SK-N-SH (cell line): Measurements from ENCODE around the gene HSD17B12. TPM values are rescaled to one million over a fixed set of nuclear protein-coding genes. Genes with fewer than 3 reads are reported as not detected.

ENCODE experiments used
- CTCF ChIA-PET: fragments of 300-600, 350-600 bp; formaldehyde crosslinking; extraction: SDS; loops from one replicate; lab custom pipeline; 2021; lab: Yijun Ruan, JAX
- POLR2A ChIA-PET: fragments of 350-600 bp; sonication (Branson Sonifier 250); formaldehyde crosslinking; extraction: SDS; loops from one replicate; lab custom pipeline; 2020; ENCODE audit warnings: antibody characterized with exemption, inconsistent platforms; lab: Yijun Ruan, JAX
- DNase-seq: peaks from one replicate; pipeline ENCODE4 v3.0.0; 2012
- H2AFZ ChIP-seq: fragments of 200-600 bp; sonication (generic); 2 replicates; pipeline ENCODE4 v1.8.1; 2016; ENCODE audit warnings: antibody characterized with exemption, mild to moderate bottlenecking, low read depth
- H3F3A ChIP-seq: fragments of 200-600 bp; sonication (generic); replicated peaks from 2 replicates; pipeline ENCODE3; 2016; ENCODE audit warnings: antibody characterized with exemption, mild to moderate bottlenecking; ENCODE audit not compliant: insufficient read depth
- H3K27ac ChIP-seq, 2 experiments: fragments of 200-500 bp in 1 of 2; fragments of 200-600 bp in 1 of 2; sonication (Bioruptor generic) in 1 of 2; sonication (generic), shearing (Covaris generic) in 1 of 2; 2 replicates each; pipeline versions ENCODE4 v1.5.1 to v1.6.1; 2014 to 2016; ENCODE audit warnings: low read depth in 2 of 2, inconsistent platforms in 1 of 2, low read length in 1 of 2, mild to moderate bottlenecking in 1 of 2, mixed read lengths in 1 of 2
- H3K27me3 ChIP-seq: fragments of 200-600 bp; sonication (generic), shearing (Covaris generic); 2 replicates; pipeline ENCODE4 v1.6.1; 2016; ENCODE audit warnings: mixed run types; ENCODE audit not compliant: insufficient read depth
- H3K36me3 ChIP-seq, 2 experiments: fragments of 200-500 bp in 1 of 2; fragments of 200-600 bp in 1 of 2; sonication (Bioruptor generic) in 1 of 2; sonication (generic) in 1 of 2; replicated peaks in 1 of 2; 2 replicates each; pipeline versions ENCODE3 to v1.5.1; 2014 to 2016; ENCODE audit warnings: low read length in 1 of 2, mild to moderate bottlenecking in 1 of 2; ENCODE audit not compliant: insufficient read depth in 2 of 2, control insufficient read depth in 1 of 2
- H3K4me1 ChIP-seq, 2 experiments: fragments of 200-500 bp in 1 of 2; fragments of 200-600 bp in 1 of 2; sonication (Bioruptor generic) in 1 of 2; sonication (generic), shearing (Covaris generic) in 1 of 2; 2 replicates each; pipeline versions ENCODE4 v1.5.1 to v1.6.1; 2014 to 2016; ENCODE audit warnings: low read depth in 1 of 2, low read length in 1 of 2, mixed run types in 1 of 2; ENCODE audit not compliant: insufficient read depth in 2 of 2, control insufficient read depth in 1 of 2
- H3K4me2 ChIP-seq: fragments of 200-600 bp; sonication (generic), shearing (Covaris generic); 2 replicates; pipeline ENCODE4 v1.6.1; 2017; ENCODE audit warnings: mixed run types
- H3K4me3 ChIP-seq, 2 experiments: fragments of 200-500 bp in 1 of 2; fragments of 200-600 bp in 1 of 2; sonication (Bioruptor generic) in 1 of 2; sonication (generic), shearing (Covaris generic) in 1 of 2; 2 replicates each; pipeline versions ENCODE4 v1.5.1 to v1.8.1; 2014 to 2016; ENCODE audit warnings: low read depth in 2 of 2, inconsistent platforms in 1 of 2, low read length in 1 of 2, mild to moderate bottlenecking in 1 of 2, mixed read lengths in 1 of 2, moderate library complexity in 1 of 2
- H3K79me2 ChIP-seq: fragments of 200-600 bp; sonication (generic); 2 replicates; pipeline ENCODE4 v1.8.1; 2017; ENCODE audit warnings: mild to moderate bottlenecking; ENCODE audit not compliant: insufficient read depth
- H3K9ac ChIP-seq: fragments of 200-600 bp; sonication (generic); 2 replicates; pipeline ENCODE4 v1.6.1; 2017; ENCODE audit warnings: mixed run types
- H3K9me2 ChIP-seq: fragments of 200-600 bp; sonication (generic); 2 replicates; pipeline ENCODE4 v1.6.1; 2017; ENCODE audit warnings: mixed run types
- H3K9me3 ChIP-seq: fragments of 200-600 bp; sonication (generic); 2 replicates; pipeline ENCODE4 v1.6.1; 2017; ENCODE audit warnings: mixed run types, mild to moderate bottlenecking, moderate library complexity
- H4K20me1 ChIP-seq: fragments of 200-600 bp; sonication (generic); 2 replicates; pipeline ENCODE4 v1.6.1; 2017; ENCODE audit warnings: mild to moderate bottlenecking, mixed run types; ENCODE audit not compliant: insufficient read depth
- EP300 ChIP-seq, 2 experiments: IDR thresholded peaks; 2 replicates each; pipeline versions ENCODE4 v1.4.0 to v1.6.1; 2012; ENCODE audit warnings: borderline replicate concordance in 1 of 2, low read depth in 1 of 2, low read length in 1 of 2
- EZH2phosphoT487 ChIP-seq: fragments of 200-600 bp; sonication (generic); IDR thresholded peaks from 2 replicates; pipeline ENCODE4 v1.6.1; 2017; ENCODE audit warnings: low read depth, mixed run types, mild to moderate bottlenecking, antibody characterized with exemption, moderate library complexity, borderline replicate concordance
- FOSL2 ChIP-seq: IDR thresholded peaks from 2 replicates; pipeline ENCODE4 v1.4.0; 2012; ENCODE audit warnings: low read depth, mild to moderate bottlenecking, moderate library complexity, borderline replicate concordance
- FOXM1 ChIP-seq: IDR thresholded peaks from 2 replicates; pipeline ENCODE4 v1.4.0; 2012; ENCODE audit warnings: low read depth, mild to moderate bottlenecking
- GABPA ChIP-seq: IDR thresholded peaks from 2 replicates; pipeline ENCODE4 v1.4.0; 2012; ENCODE audit warnings: low read depth, mild to moderate bottlenecking
- MXI1 ChIP-seq: IDR thresholded peaks from 2 replicates; pipeline ENCODE4 v1.6.1; 2012; ENCODE audit warnings: mild to moderate bottlenecking, low read depth, low read length, improper control_type of control experiment
- NFIC ChIP-seq: IDR thresholded peaks from 2 replicates; pipeline ENCODE4 v1.4.0; 2012; ENCODE audit warnings: borderline replicate concordance
- NRF1 ChIP-seq: IDR thresholded peaks from 2 replicates; pipeline ENCODE4 v1.6.1; 2012; ENCODE audit warnings: low read depth, mild to moderate bottlenecking, low read length
- RAD21 ChIP-seq: IDR thresholded peaks from 2 replicates; pipeline ENCODE4 v1.6.1; 2012; ENCODE audit warnings: mild to moderate bottlenecking, low read length
- RCOR1 ChIP-seq: fragments of 150-350 bp; IDR thresholded peaks from 2 replicates; pipeline ENCODE4 v1.6.1; 2017; ENCODE audit warnings: antibody characterized with exemption, low read length
- RFX5 ChIP-seq: IDR thresholded peaks from 2 replicates; pipeline ENCODE4 v1.6.1; 2012; ENCODE audit warnings: mild to moderate bottlenecking, improper control_type of control experiment, low read length
- SMC3 ChIP-seq: IDR thresholded peaks from 2 replicates; pipeline ENCODE4 v1.6.1; 2012; ENCODE audit warnings: low read depth, low read length, improper control_type of control experiment
- TAF1 ChIP-seq: IDR thresholded peaks from 2 replicates; pipeline ENCODE4 v1.6.1; 2012; ENCODE audit warnings: low read depth, mild to moderate bottlenecking, low read length, moderate library complexity, borderline replicate concordance
- TEAD4 ChIP-seq: IDR thresholded peaks from 2 replicates; pipeline ENCODE4 v1.4.0; 2012; ENCODE audit warnings: mild to moderate bottlenecking, borderline replicate concordance; ENCODE audit not compliant: insufficient read depth
- WGBS: methylation state at CpG from one replicate; pipeline ENCODE4 v1.1.6; 2017; ENCODE audit warnings: low lambda C conversion rate; 5-methylcytosine and 5-hydroxymethylcytosine counted together
- polyA plus RNA-seq, 3 experiments: library from polyadenylated mRNA; depleted of rRNA; stranded (reverse); fragments of >200 nt; gene quantifications; 2 replicates each; pipeline ENCODE4 v1.2.3, GENCODE V29; 2012
- TF ChIP-seq, protein P1 (sequence below): IDR thresholded peaks from 2 replicates; pipeline ENCODE4 v1.4.0; 2012; ENCODE audit warnings: low read depth, borderline replicate concordance
- TF ChIP-seq, protein P2 (sequence below): fragments of 150-350 bp; IDR thresholded peaks from 2 replicates; pipeline ENCODE4 v1.6.1; 2016; ENCODE audit warnings: mild to moderate bottlenecking, low read depth, low read length

Gene HSD17B12
- polyA plus RNA-seq, 1 of the 3 experiments (the other 2 are of a cell fraction) = 19.7 TPM

DNA sequence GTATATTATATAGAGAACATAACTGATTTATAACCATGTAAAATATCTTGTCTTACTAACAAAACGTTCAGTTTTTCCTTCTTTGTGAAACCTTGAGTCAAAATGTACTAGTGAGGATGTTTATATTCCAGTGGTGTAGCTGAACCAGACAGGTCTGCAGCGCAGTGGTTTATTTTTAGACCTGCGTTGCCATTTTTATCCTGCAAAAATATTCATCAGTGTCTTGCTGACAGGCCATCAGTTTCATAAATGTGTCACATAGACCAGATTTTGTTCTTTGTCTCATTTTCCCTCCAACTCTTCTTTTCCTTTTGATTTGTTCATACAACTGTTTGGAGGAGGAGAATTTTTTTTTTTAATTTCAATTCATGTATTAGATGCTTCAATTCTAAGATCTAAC, 43.1 kb downstream of the HSD17B12 start (continued):
- TF ChIP-seq TEAD4 = no peak
- TF ChIP-seq NRF1 = no peak
- TF ChIP-seq RAD21 = no peak
- no peak for TF ChIP-seq GABPA
- no peak for TF ChIP-seq SMC3
- TF ChIP-seq NFIC = no peak
- no peak for TF ChIP-seq FOSL2

DNA sequence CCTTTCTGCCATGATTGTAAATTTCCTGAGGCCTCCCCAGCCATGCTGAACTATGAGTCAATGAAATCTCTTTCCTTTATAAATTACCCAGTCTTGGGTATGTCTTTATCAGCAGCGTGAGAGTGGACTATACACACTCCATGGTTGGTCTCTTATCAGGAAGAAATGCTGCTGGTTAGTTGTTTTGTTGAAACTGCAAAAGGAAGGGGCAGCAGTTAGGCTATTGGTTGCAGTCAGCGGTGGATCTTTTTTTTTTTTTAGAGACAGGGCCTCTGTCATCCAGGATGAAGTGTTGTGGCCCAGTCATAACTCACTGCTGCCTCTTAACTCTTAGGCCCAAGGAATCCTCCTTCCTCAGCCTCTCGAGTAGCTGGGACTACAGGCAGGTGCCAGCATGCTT, 51.7 kb downstream of the HSD17B12 start:
- Histone ChIP-seq H2AFZ (no peak overlapping the region), H3K4me3 (no peak overlapping the region), H4K20me1 (no peaks in the 10 kb centered on the region), H3K9ac (no peak overlapping the region), H3K27ac (no peak overlapping the region), H3K4me1 (peaks cover 5 to 20% of the 10 kb centered on the region in 2 experiments; a peak in 2 of 4 replicates), H3K27me3 (no peaks in the 10 kb centered on the region), H3K36me3 (no peaks in the 10 kb centered on the region), H3K4me2 (no peak overlapping the region), H3F3A (no peaks in the 10 kb centered on the region), H3K79me2 (no peaks in the 10 kb centered on the region; the same call in 1 of the 2 replicates), H3K9me3 (no peaks in the 10 kb centered on the region), H3K9me2 (no peaks in the 10 kb centered on the region)
- WGBS = 73% methylated on average over 3 of the region's 3 CpGs
- no peak for TF ChIP-seq SMC3
- no peak for TF ChIP-seq MXI1
- TF ChIP-seq EZH2phosphoT487 = no peak
- TF ChIP-seq TAF1 = no peak
- no peak for TF ChIP-seq RFX5
- no peak for TF ChIP-seq FOXM1
- TF ChIP-seq EP300 (IDR thresholded peaks at IDR 0.05; ENCODE audit: borderline replicate concordance in 1 of 2, low read depth in 1 of 2, low read length in 1 of 2) = no peak
- no peak for TF ChIP-seq RCOR1
- TF ChIP-seq, protein P1, sequence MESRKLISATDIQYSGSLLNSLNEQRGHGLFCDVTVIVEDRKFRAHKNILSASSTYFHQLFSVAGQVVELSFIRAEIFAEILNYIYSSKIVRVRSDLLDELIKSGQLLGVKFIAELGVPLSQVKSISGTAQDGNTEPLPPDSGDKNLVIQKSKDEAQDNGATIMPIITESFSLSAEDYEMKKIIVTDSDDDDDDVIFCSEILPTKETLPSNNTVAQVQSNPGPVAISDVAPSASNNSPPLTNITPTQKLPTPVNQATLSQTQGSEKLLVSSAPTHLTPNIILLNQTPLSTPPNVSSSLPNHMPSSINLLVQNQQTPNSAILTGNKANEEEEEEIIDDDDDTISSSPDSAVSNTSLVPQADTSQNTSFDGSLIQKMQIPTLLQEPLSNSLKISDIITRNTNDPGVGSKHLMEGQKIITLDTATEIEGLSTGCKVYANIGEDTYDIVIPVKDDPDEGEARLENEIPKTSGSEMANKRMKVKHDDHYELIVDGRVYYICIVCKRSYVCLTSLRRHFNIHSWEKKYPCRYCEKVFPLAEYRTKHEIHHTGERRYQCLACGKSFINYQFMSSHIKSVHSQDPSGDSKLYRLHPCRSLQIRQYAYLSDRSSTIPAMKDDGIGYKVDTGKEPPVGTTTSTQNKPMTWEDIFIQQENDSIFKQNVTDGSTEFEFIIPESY = no peak
- TF ChIP-seq, protein P2, sequence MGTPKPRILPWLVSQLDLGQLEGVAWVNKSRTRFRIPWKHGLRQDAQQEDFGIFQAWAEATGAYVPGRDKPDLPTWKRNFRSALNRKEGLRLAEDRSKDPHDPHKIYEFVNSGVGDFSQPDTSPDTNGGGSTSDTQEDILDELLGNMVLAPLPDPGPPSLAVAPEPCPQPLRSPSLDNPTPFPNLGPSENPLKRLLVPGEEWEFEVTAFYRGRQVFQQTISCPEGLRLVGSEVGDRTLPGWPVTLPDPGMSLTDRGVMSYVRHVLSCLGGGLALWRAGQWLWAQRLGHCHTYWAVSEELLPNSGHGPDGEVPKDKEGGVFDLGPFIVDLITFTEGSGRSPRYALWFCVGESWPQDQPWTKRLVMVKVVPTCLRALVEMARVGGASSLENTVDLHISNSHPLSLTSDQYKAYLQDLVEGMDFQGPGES = no peak
- no peak for TF ChIP-seq NFIC
- ChIA-PET POLR2A (no interaction called here), CTCF (no interaction called here)
- DNase-seq = no peak
